Iris pigment epithelial cell (primary cell): Measurements from ENCODE around the gene MAD1L1.
"Not testable (repeated sequence)": the region's sequence is repeated elsewhere in the genome, so short reads cannot be mapped to it uniquely, and the experiment has no call there.

ENCODE experiments used
- DNase-seq: peaks from one replicate; pipeline ENCODE4 v3.0.0-alpha.2; 2011; ENCODE audit warnings: low read depth

MAD1L1 gene

GRCh38 chr7:1861799-1862458 lies 370.8 kb downstream of the MAD1L1 start:
- no peak for DNase-seq

GRCh38 chr7:1860881-1861798 lies 371.6 kb downstream of the MAD1L1 start:
- not testable (repeated sequence) for DNase-seq

GRCh38 chr7:1859266-1860035 lies 373.3 kb downstream of the MAD1L1 start:
- DNase-seq = no peak

GRCh38 chr7:1858435-1859265 lies 374.1 kb downstream of the MAD1L1 start:
- no peak for DNase-seq

- DNase-seq = no peak
These were observed 375.0 kb downstream of the MAD1L1 start for GRCh38 chr7:1857487-1858421.

GRCh38 chr7:1856888-1857441 lies 375.8 kb downstream of the MAD1L1 start:
- DNase-seq = no peak

GRCh38 chr7:1856161-1856887 lies 376.4 kb downstream of the MAD1L1 start:
- no peak for DNase-seq

- no peak for DNase-seq
These were observed 377.0 kb downstream of the MAD1L1 start for GRCh38 chr7:1855725-1856160.

GRCh38 chr7:1854866-1855724 lies 377.6 kb downstream of the MAD1L1 start:
- no peak for DNase-seq

- DNase-seq = no peak
These were observed 378.5 kb downstream of the MAD1L1 start for GRCh38 chr7:1853986-1854865.

- no peak for DNase-seq
These were observed 379.2 kb downstream of the MAD1L1 start for GRCh38 chr7:1853431-1853985.

- no peak for DNase-seq
These were observed 380.0 kb downstream of the MAD1L1 start for GRCh38 chr7:1852517-1853430.

GRCh38 chr7:1851721-1852516 lies 380.8 kb downstream of the MAD1L1 start:
- no peak for DNase-seq

GRCh38 chr7:1850976-1851571 lies 381.7 kb downstream of the MAD1L1 start:
- DNase-seq = no peak
